Measurements from ENCODE around the gene MYF6. TPM values are rescaled to one million over a fixed set of nuclear protein-coding genes. Genes with fewer than 3 reads are reported as not detected.

Gene MYF6
- total RNA-seq: not detected in 2 replicates

GRCh38 chr12:80707126-80707829 lies at the start of gene MYF6:
MYF6 (plus strand) TSS chr12:80707634; CDS start chr12:80707720, 86 bp downstream.

GRCh38 chr12:80716696-80717469 lies 9.4 kb downstream of the MYF6 start, which contains the start of gene MYF5:
MYF5 (plus strand) TSS chr12:80716912; CDS start chr12:80717064, 152 bp downstream.

Other genes starting within 250 kb of the MYF6 start
- not detected in 2 replicates for gene MYF5, start 9.3 kb downstream of the MYF6 start, total RNA-seq
- 5.9 and 6.1 TPM in 2 replicates for gene LIN7A, start 230.3 kb downstream of the MYF6 start, total RNA-seq

Measured in aortic smooth muscle cell (primary cell).